HG03066 (cell line): ENCODE data around the gene C10orf95.

Experiments used
- ATAC-seq: cut with Tn5 transposase; IDR thresholded peaks from one replicate; pipeline ENCODE4 v1.9.1; 2021; ENCODE audit warnings: low read depth; ENCODE audit not compliant: unreplicated experiment

Gene C10orf95

DNA sequence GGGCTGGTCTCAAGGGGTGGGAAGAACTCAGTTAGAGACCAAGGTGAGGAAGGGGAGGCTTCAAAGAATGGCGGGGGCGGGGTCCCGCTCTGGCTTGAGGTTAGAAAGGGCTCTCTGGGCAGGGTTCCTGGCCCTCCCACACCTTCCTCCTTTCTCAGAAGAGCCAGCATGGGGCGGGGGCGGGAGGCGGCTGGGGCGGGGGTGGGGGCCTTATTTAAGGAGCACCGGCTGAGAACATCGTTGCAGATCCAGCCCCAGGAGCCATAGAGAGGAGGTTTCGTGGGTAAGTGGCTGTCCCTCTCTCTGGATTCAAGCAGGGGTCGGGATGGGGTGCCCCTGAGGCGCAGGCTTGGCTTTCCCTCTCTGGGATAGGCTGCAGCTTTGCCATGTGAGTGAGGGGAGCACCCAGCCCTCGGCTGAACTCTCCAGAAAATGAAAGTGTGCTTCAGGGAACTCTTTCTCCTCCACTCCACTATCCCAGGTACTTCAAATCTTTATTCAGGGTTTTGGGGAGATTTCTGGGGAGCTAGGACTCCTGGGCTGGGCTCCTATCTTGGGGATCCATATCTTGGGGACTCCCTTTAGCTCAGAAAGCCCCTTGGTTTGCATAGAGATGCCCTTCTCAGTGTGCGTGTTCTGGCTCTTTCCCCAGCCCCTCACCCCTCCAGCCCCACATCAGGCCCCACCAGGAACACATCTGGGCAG lies 15.7 kb downstream of the C10orf95 start:
- no peak for ATAC-seq

DNA sequence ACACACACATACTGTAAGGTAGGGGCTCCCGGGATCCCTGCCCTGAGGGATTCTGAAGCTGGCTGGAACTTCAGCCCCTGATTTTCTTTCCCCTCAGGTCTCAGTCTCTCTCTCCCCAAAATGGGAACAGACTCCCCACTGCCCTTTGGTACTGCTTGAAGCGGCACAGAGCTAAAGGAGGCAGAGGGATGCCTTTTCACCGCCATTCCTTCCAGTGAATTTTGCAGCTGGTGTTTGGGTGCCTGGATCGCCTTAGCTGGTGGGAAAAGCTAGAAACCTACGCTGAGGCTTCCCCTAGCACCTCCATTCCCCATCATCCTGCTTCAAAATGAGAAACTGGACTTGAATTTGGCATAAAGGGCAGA lies 16.2 kb downstream of the C10orf95 start:
- no peak for ATAC-seq

DNA sequence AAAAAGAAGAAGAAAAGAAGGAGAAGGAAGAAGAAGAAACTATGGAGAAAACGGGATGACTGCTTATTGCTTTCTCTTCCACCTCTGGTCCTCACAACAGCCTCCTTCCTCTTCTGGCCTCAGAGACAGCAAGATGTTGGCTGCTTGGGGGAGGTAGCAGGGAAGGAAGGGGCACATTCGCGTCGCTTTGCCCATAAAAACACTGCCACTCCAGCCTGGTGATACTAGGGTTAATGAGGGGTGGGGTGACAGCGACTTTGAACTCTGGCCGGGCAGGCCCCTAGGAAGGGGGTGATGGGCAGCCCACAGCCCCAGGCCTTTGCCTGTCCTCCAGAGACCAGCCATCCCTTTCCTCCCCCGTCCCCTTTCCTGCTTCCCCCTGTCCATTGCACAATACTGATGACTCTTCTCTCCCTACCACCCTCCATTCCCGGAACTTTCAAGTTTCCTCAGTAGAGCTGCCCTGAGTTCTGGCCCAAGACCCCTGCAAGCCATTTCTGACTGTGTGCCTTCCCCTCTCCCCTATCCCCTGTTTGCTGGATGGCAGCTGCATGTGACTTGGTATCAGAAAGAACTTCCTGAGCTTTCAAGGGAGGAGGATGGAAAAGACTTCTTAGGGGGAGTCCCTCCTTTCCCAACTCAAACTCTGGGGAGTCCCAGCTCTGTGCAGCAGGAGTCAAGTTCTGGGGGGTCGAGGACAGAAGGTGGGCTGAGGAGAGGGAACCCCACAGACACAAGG lies 16.8 kb downstream of the C10orf95 start:
- ATAC-seq = no peak

DNA sequence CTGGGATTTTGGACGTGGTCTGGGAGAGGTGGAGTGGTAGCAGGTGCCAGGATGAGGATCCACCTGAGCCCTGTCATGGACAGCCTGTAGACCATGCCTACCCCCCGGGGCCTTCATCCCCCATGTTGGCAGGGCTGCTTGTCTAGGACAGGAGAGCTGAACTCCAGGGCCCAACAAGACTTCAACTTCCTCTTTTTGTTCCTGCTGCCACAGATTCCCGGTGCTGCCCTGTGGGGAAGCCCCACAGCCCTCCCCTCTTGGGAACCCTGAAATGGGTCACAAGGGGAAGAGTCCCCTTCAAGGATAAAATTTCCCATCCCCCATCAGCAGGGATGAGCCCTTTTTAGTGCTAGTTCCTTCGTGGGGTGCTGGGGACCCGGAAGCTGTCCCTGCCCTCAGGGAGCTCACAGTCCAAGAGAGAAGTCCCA lies 17.7 kb downstream of the C10orf95 start:
- no peak for ATAC-seq

DNA sequence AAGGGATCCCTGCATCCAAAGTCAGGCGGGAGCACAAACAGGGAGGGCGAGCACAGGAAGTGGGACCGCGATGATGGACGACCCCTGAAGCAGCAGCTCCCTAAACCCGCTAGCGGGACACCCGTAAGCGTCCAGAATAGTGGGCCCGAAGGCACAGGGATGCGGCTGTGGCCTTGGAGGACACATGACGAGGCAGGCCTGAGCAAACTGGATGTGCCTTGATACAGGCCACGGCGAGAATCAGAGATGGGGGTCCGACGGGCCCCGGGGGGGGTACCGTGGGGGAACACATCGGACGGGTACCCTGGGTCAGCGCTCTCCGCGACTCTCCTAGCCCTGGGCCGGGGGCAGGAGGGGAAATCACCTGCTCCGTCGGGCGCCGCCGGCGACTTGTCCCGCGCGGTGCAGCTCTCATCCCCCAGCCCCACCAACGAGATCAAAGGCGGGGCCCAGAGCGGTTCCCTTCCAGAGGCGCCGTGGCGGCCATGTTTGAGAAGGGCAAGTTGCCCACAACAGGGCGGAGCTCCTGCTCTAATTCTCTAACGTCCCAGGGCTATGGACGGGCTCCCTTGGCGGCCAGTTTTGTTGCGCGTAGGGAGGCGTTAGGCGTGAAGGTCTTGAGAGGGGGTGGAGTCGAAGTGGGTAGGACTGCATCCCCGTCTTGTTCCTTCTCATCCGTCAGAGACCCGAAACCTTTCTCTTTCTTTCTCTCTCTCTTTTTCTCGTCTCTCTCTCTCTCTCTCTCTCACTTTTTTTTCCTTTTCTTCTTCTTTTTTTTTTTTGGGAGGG lies 19.0 kb downstream of the C10orf95 start, which contains the start of gene CUEDC2:
Gene CUEDC2, minus strand, starts transcription at position 413 of the 789 bp plus-strand sequence. CDS start 7,386 bp downstream, outside the sequence.
- peak; percentile 87 for ATAC-seq

DNA sequence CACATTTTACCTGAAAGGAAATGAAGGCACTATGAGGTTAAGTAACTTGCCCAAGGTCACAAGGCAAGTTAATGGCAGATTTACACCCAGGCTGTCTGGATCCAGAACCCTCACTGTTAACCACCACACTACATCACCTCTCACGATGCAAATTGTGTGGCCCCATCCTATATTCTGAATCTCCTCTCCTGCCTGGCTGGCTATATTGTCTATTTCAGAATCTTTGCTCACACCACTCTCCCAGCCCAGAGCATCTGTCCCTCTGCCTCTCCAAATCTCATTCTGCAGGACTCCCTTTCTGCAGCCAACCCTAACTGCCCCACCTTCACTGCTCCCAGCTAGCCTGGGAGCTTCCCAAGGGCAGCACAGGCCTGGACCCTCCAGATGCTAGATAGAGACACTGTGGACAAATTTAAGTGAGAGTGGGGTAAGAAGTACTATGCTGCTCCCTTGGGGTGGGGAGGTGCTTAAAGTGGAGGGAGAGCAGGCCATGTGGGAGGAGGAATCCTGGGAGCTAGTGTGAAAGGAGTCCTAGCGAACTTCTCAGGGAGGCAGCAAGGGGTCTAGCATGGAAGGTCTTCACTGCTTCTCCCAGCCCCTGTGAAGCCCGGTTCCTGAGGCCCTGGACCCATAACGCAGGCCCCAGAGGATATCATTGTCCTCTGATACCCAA lies 19.8 kb downstream of the C10orf95 start:
- ATAC-seq = no peak

DNA sequence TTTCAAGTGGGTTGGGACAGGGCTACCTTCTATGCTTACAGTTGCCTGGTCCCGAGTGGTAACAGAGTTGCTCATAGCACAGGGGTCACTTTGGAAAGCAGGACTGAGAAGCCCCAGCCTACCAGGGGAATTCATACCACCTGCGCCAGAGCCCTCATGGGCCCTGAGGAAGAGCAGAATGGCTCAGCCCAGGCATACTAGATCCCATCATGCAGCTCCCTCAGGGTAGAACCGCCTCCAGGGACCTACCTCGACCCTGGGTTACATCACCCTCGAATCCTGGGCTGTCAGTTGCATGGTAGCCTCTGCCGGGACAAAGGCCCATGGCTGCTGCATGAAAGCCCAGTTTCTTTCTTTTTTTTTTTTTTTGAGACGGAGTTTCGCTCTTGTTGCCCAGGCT lies 21.9 kb downstream of the C10orf95 start:
- ATAC-seq = no peak

DNA sequence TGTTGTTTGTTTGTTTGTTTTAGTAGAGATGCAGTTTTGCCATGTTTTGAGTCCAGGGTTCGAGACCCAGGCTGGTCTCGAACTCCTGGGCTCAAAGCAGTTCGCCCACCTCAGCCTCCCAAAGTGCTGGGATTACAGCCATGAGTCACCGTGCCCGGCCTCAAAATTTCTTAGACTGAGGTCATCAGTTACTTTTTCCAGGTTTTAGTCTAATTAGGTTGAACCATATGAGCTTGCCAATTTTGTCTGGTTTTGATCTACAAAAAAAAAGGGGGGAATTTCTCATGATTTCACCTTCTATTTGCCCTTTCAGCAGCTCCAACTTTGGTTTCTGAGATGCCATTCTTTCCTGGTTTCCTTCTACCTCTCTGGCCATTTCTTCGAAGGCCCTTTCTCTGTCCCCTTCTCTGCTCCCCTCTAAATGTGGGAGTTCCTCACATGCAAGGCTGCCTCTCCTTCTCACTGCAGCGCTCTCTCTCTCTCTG lies 24.5 kb downstream of the C10orf95 start:
- ATAC-seq = no peak

DNA sequence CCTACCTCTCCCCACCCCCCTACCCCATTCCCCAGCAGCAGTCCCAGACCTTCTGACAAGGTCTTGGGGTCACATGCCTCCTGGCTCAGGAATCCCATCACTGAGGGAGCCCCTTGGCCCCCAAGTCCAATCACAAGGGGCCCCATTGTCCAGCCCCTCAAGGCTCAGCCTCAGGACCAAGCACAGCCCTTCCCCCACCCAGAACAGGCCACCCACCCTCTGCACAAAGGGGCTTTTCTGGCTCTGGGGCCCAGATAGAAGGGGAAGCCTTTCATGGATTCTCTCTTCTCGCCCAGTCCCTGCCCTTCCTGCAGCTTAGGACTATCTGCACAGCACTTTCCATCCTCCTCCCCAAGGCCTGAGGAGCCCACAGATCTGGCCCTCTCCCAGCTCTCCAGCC lies 25.9 kb downstream of the C10orf95 start:
- no peak for ATAC-seq

DNA sequence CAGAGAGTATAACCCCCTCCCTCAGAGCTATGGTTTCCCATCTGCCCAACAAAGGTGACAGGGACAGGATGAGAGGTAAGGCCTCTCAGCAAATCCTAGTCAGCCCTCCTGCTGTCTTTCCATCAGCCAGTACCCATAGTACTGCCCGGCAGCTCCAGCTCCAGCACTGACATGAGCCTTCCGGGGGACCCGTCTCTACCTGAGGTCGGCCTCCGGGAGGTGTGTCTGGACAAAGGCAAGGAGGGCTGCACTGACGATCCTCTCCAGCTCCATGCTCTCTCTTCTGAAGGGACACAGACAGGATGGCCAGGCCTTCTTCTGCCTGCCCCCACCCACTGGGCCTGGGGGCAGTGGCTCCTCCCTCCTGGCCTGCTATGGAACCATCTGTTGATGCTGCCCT lies 26.4 kb downstream of the C10orf95 start:
- ATAC-seq = no peak

DNA sequence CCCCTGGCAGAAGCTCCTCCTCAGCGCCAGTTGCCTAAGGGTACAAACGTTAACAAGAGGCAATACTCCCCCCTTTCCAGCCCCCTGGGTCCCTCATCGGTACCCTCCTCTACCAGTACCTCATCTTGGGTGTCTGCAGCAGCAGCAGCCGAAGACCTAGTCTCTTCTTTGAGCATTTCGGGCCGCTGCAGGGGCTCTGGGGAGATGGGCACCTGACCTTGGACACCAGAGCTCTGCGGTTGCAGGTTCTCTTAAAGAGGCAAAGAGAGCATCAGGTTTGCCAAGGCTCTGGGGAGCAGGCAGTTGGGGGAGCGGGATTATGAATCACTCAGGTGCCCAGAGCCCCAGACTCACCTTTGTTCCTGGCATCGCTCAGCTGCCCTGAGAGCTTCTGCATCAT lies 27.2 kb downstream of the C10orf95 start:
- no peak for ATAC-seq

DNA sequence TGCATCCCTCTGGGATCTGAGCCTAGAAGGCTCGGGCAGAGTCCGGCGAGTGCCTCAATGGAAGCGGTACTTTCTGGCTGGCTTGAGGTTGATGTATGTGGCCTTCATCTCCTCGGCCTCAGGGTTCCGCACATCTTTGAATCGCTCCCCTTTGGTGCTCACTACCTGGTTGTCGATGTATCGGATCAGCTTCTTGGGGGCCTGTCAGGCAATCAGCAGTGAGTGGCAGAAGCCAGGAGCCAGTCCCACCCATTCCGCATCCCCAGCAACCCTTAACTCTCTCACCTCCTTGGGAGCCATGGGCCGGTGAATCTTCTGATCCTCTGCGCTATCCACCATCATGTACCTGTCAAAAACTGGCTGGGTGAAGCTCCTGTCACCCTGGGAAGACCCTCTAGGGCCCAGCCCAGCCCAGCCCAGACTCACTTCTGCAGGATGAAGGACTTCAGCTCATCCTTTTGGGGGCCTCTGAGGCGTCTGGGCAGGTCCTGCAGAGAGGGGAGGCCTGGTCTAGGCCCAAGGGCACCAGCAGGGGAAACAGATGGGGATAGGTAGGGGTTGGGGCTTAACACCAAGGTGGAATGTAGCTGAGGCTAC lies 27.9 kb downstream of the C10orf95 start:
- ATAC-seq = no peak

DNA sequence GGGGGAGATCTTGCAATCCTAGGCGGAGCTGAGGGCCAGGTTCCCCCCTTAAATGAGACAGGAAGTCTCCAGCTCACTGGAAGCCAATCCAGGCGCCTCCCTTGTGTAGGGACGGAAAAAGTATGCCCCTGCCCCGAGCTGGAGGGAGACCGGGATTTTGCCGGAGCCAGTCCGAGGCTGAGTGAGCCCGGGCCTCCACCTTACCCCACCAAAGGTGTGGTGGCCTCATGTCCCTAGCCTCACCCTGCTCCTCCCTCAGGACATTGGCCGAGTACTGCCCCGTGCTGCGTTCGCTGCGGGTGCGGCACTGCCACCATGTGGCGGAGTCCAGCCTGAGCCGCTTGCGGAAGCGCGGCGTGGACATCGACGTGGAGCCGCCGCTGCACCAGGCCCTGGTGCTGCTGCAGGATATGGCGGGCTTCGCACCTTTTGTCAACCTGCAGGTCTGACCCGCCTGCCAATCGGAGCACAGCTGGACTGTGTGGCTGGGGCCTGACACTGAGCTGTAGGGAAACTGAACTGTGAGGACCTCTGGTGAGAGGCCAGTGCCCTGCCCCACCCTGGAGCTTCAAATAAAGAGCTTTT lies 28.7 kb downstream of the C10orf95 start:
- no peak for ATAC-seq

DNA sequence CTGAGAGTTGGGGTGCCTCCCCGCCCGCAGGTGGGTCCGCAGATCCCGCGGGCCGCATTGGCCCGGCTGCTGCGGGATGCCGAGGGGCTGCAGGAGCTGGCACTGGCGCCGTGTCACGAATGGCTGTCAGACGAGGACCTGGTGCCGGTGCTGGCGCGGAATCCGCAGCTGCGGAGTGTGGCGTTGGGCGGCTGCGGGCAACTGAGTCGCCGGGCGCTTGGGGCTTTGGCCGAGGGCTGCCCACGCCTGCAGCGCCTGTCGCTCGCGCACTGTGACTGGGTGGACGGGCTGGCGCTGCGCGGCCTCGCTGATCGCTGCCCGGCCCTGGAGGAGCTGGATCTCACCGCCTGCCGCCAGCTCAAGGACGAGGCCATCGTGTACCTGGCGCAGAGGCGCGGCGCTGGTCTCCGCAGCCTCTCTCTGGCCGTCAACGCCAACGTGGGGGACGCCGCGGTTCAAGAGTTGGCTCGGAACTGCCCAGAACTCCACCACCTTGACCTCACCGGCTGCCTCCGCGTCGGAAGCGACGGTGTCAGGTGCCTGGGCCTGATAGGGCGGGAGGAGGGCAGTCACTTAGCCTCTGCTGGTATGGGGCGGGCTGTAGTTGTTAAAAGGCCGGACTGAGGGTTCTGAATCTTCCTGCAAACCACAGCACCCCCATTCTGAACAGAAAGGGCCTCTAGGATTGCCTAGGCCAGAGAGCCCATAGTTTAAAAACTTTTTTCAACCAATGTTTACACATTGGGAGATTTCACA lies 29.4 kb downstream of the C10orf95 start:
- ATAC-seq = no peak

DNA sequence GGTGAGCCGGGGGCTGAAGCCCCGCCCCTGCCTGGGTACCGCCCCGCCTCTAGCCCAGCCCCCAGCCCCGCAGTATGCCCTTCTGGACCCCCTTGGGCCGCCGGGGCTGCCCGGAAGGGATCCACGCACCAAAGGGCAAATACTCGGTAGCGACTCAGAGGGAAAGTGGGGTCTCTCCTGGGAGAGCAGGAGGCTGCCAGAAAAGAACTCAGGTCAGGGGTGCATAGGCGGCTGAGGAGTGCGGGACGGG lies 29.9 kb downstream of the C10orf95 start:
- ATAC-seq = no peak

DNA sequence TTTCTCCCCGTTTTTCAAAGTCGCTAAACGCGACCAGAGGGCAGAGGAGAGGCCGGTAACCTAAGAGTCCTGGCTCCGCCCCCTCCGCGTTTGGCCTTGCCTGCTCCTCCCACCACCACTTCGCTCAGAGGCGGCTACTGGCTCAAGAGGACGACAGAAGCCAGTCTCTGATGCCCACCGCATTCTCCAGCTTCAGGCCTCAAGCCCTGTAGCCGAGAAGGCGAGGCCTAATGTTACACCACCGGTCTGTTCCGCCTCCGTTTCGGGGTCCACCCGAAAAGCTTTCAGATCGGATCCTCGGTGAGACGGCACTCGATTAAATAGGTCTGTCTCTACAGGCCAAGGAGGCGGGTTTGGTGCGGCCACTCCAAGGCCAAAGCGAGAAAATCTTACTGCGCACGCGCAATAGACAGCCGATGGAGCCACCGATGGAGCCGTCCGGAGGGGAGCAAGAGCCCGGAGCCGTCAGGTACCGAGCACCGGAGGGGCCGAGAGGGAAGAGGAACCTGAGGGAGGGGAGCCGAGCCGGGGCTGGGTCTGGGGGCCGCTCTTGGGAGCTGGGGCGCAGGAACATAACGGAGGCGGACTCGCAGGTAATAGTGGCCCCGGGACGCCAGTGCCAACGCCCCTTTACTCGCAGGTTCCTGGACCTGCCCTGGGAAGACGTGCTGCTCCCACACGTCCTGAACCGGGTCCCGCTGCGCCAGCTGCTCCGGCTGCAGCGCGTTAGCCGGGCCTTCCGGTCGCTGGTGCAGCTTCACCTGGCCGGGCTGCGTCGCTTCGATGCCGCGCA lies 30.4 kb downstream of the C10orf95 start, which contains the start of gene FBXL15:
Gene FBXL15, plus strand, starts transcription at position 123 of the 793 bp plus-strand sequence. Its CDS starts 294 bp downstream, at position 417.
- ATAC-seq = peak; percentile 66

DNA sequence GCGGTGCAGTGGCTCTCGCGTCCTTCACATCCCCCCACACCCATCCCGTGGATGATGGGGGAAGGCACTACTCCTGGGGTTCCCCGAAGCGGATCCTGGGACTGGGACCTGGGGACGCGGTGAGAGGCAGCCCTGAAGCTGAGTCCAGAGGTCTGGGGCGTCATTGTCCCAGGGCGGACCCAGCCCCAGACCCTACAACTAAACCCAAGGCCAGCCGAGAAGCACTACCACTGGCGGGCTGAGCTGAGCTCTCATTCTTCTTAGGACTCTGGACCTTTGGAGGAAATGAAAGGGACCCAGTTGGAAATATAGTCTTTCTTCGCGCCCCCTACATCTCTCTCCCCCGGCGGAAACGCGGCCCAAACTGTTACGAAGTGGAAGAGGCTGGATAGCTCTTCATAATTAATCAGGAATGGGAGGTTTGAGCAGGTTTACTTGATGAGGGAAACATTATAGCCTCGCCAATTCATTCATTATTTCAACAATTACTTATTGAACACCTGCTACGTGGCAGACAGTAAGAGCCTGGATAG lies 31.1 kb downstream of the C10orf95 start:
- no peak for ATAC-seq
